ENCODE results near the gene IGFLR1.

- TF ChIP-seq BCL11A (IDR thresholded peaks at IDR 0.05; ENCODE audit: low read depth in 2 of 2, low read length in 2 of 2) (no peak), CTCF (IDR thresholded peaks at IDR 0.05; ENCODE audit: control extremely low read depth in 1 of 3, insufficient read depth in 1 of 3, low read depth in 1 of 3, low read length in 3 of 3) (no peak), CHD1 (IDR thresholded peaks at IDR 0.05; ENCODE audit: low read depth, low read length) (no peak), POLR2A (IDR thresholded peaks at IDR 0.05; ENCODE audit: control extremely low read depth in 1 of 2, low read depth in 2 of 2, low read length in 2 of 2) (no peak), CBX8 (IDR thresholded peaks at IDR 0.05; ENCODE audit: borderline replicate concordance, low read depth, low read length) (no peak), RAD21 (IDR thresholded peaks at IDR 0.05 in 1 of 2, conservative IDR thresholded peaks at IDR 0.05 in 1 of 2; ENCODE audit: low read depth in 2 of 2, low read length in 2 of 2) (no peak), CEBPB (IDR thresholded peaks at IDR 0.05; ENCODE audit: low read depth, low read length) (no peak), CHD2 (IDR thresholded peaks at IDR 0.05; ENCODE audit: low read length) (no peak), POLR2AphosphoS5 (IDR thresholded peaks at IDR 0.05; ENCODE audit: low read depth, low read length) (no peak)
Observed at GRCh38 chr19:35743640-35744429, 1.6 kb upstream of the IGFLR1 start.

Measured in H1 (cell line).